Astrocyte (in vitro differentiated cells and primary cell): ENCODE data around the gene ALDH1A3. TPM values are rescaled to one million over a fixed set of nuclear protein-coding genes. Genes with fewer than 3 reads are reported as not detected.

ENCODE experiments used
- DNase-seq: peaks from one replicate; pipeline ENCODE4 v3.0.0-alpha.2; 2010; ENCODE audit warnings: low read depth
- FAIRE-seq: peaks from 2 replicates; lab custom pipeline; 2011; peaks lifted over from hg19 to GRCh38; lab: Jason Lieb, UNC
- H2AFZ ChIP-seq: 2 replicates; pipeline ENCODE4 v1.6.0; 2012; ENCODE audit warnings: low read depth, low read length, inconsistent platforms
- H3K27ac ChIP-seq: 2 replicates; pipeline ENCODE4 v1.5.1; 2011; ENCODE audit warnings: low read depth, low read length, inconsistent platforms
- H3K27me3 ChIP-seq: 2 replicates; pipeline ENCODE4 v1.6.0; 2011; ENCODE audit warnings: low read length, inconsistent platforms; ENCODE audit not compliant: insufficient read depth
- H3K36me3 ChIP-seq: 2 replicates; pipeline ENCODE4 v1.5.1; 2011; ENCODE audit warnings: low read length, inconsistent platforms; ENCODE audit not compliant: insufficient read depth
- H3K4me1 ChIP-seq: 2 replicates; pipeline ENCODE4 v1.5.1; 2011; ENCODE audit warnings: low read length, inconsistent platforms; ENCODE audit not compliant: insufficient read depth
- H3K4me2 ChIP-seq: 2 replicates; pipeline ENCODE4 v1.6.0; 2012; ENCODE audit warnings: low read length, inconsistent platforms
- H3K4me3 ChIP-seq: 2 replicates; pipeline ENCODE4 v1.5.1; 2011; ENCODE audit warnings: low read depth, mild to moderate bottlenecking, low read length, inconsistent platforms; ENCODE audit not compliant: insufficient read depth
- H3K79me2 ChIP-seq: 2 replicates; pipeline ENCODE4 v1.6.0; 2012; ENCODE audit warnings: mild to moderate bottlenecking, low read length, inconsistent platforms; ENCODE audit not compliant: insufficient read depth
- H3K9ac ChIP-seq: 2 replicates; pipeline ENCODE4 v1.6.0; 2012; ENCODE audit warnings: mild to moderate bottlenecking, low read length, inconsistent platforms
- H3K9me3 ChIP-seq: 2 replicates; pipeline ENCODE4 v1.5.1; 2012; ENCODE audit warnings: low read depth, mild to moderate bottlenecking, low read length, inconsistent platforms; ENCODE audit not compliant: insufficient read depth
- H4K20me1 ChIP-seq: 2 replicates; pipeline ENCODE4 v1.6.0; 2012; ENCODE audit warnings: low read length, inconsistent platforms; ENCODE audit not compliant: insufficient read depth
- H3K27ac Mint-ChIP-seq: one replicate; pipeline ENCODE4 v1.8.0; 2021; ENCODE audit warnings: mild to moderate bottlenecking, mixed read lengths; ENCODE audit not compliant: unreplicated experiment
- H3K27me3 Mint-ChIP-seq: one replicate; pipeline ENCODE4 v1.8.0; 2021; ENCODE audit warnings: low read depth, mixed read lengths; ENCODE audit not compliant: unreplicated experiment
- H3K36me3 Mint-ChIP-seq: one replicate; pipeline ENCODE4 v1.8.0; 2021; ENCODE audit warnings: low read depth, mixed read lengths; ENCODE audit not compliant: unreplicated experiment
- H3K4me1 Mint-ChIP-seq: one replicate; pipeline ENCODE4 v1.8.0; 2021; ENCODE audit warnings: low read depth, mixed read lengths; ENCODE audit not compliant: unreplicated experiment
- H3K4me3 Mint-ChIP-seq: one replicate; pipeline ENCODE4 v1.8.0; 2021; ENCODE audit warnings: mild to moderate bottlenecking, moderate library complexity, mixed read lengths; ENCODE audit not compliant: unreplicated experiment
- H3K9me3 Mint-ChIP-seq: one replicate; pipeline ENCODE4 v1.8.0; 2021; ENCODE audit warnings: mild to moderate bottlenecking, mixed read lengths; ENCODE audit not compliant: unreplicated experiment
- EZH2 ChIP-seq: IDR thresholded peaks from 2 replicates; pipeline ENCODE4 v1.6.1; 2012; ENCODE audit warnings: mild to moderate bottlenecking, low read length, inconsistent platforms; ENCODE audit not compliant: insufficient read depth
- total RNA-seq: library from RNA; stranded (reverse); gene quantifications from 2 replicates; pipeline ENCODE4 v1.2.1, GENCODE V29; 2021
- TF ChIP-seq, protein P1 (sequence below): IDR thresholded peaks from 2 replicates; pipeline ENCODE4 v1.5.1; 2011; ENCODE audit warnings: low read depth, mild to moderate bottlenecking, inconsistent platforms, low read length, moderate library complexity; ENCODE audit not compliant: insufficient read depth

ALDH1A3 gene
- total RNA-seq, 1 donor from 2014 or later: 0.95 TPM

- Mint-ChIP-seq H3K36me3 (no peaks in the 10 kb centered on the region), H3K4me1 (no peaks in the 10 kb centered on the region), H3K4me3 (no peak overlapping the region), H3K27ac (no peak overlapping the region), H3K27me3 (peaks cover 18% of the 10 kb centered on the region), H3K9me3 (peaks cover 5% of the 10 kb centered on the region)
- no peak overlapping the region for H3K4me3 ChIP-seq
- FAIRE-seq (no peak), DNase-seq (no peak)
- no peak overlapping the region for H3K27ac ChIP-seq
- H3K4me2 ChIP-seq: no peak overlapping the region
- no peaks in the 10 kb centered on the region for H3K4me1 ChIP-seq
- TF ChIP-seq, protein P1, sequence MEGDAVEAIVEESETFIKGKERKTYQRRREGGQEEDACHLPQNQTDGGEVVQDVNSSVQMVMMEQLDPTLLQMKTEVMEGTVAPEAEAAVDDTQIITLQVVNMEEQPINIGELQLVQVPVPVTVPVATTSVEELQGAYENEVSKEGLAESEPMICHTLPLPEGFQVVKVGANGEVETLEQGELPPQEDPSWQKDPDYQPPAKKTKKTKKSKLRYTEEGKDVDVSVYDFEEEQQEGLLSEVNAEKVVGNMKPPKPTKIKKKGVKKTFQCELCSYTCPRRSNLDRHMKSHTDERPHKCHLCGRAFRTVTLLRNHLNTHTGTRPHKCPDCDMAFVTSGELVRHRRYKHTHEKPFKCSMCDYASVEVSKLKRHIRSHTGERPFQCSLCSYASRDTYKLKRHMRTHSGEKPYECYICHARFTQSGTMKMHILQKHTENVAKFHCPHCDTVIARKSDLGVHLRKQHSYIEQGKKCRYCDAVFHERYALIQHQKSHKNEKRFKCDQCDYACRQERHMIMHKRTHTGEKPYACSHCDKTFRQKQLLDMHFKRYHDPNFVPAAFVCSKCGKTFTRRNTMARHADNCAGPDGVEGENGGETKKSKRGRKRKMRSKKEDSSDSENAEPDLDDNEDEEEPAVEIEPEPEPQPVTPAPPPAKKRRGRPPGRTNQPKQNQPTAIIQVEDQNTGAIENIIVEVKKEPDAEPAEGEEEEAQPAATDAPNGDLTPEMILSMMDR: no peak
- TF ChIP-seq EZH2: no peak
- H3K9ac ChIP-seq: no peak overlapping the region
- H3K36me3 ChIP-seq: no peaks in the 10 kb centered on the region
- H3K27me3 ChIP-seq: no peaks in the 10 kb centered on the region
- H3K79me2 ChIP-seq: no peaks in the 10 kb centered on the region
- H3K9me3 ChIP-seq: no peaks in the 10 kb centered on the region
- H4K20me1 ChIP-seq: no peaks in the 10 kb centered on the region
- H2AFZ ChIP-seq: no peak overlapping the region
Observed at GRCh38 chr15:100911086-100911485, 31.5 kb downstream of the ALDH1A3 start.

- Histone ChIP-seq H3K4me1 (peaks cover 7% of the 10 kb centered on the region), H3K79me2 (no peaks in the 10 kb centered on the region), H4K20me1 (no peaks in the 10 kb centered on the region), H3K36me3 (no peaks in the 10 kb centered on the region), H2AFZ (no peak overlapping the region), H3K27ac (no peak overlapping the region), H3K9ac (no peak overlapping the region), H3K9me3 (no peaks in the 10 kb centered on the region), H3K4me3 (no peak overlapping the region), H3K4me2 (no peak overlapping the region), H3K27me3 (peaks cover 5% of the 10 kb centered on the region)
- TF ChIP-seq EZH2: no peak
- TF ChIP-seq, protein P1: no peak
- Mint-ChIP-seq H3K27me3 (peaks cover 36% of the 10 kb centered on the region), H3K4me3 (no peak overlapping the region), H3K36me3 (no peaks in the 10 kb centered on the region), H3K9me3 (peaks cover 5% of the 10 kb centered on the region), H3K4me1 (no peaks in the 10 kb centered on the region), H3K27ac (no peak overlapping the region)
- FAIRE-seq (no peak), DNase-seq (no peak)
Observed at GRCh38 chr15:100913961-100914360, 34.3 kb downstream of the ALDH1A3 start.

- no peaks in the 10 kb centered on the region for H4K20me1 ChIP-seq
- no peak overlapping the region for H3K27ac ChIP-seq
- H3K9me3 Mint-ChIP-seq: peaks cover 5% of the 10 kb centered on the region
- H3K36me3 Mint-ChIP-seq: no peaks in the 10 kb centered on the region
- no peak overlapping the region for H3K27ac Mint-ChIP-seq
- no peak overlapping the region for H3K9ac ChIP-seq
- DNase-seq: no peak
- H3K4me1 ChIP-seq: peaks cover 7% of the 10 kb centered on the region
- no peak for TF ChIP-seq EZH2
- TF ChIP-seq, protein P1: no peak
- no peak overlapping the region for H3K4me3 Mint-ChIP-seq
- no peaks in the 10 kb centered on the region for H3K79me2 ChIP-seq
- peaks cover 9% of the 10 kb centered on the region for H3K27me3 ChIP-seq
- H3K4me2 ChIP-seq: no peak overlapping the region
- H3K9me3 ChIP-seq: no peaks in the 10 kb centered on the region
- no peaks in the 10 kb centered on the region for H3K4me1 Mint-ChIP-seq
- H3K36me3 ChIP-seq: no peaks in the 10 kb centered on the region
- peaks cover 37% of the 10 kb centered on the region for H3K27me3 Mint-ChIP-seq
- no peak overlapping the region for H2AFZ ChIP-seq
- no peak for FAIRE-seq
- H3K4me3 ChIP-seq: no peak overlapping the region
Observed at GRCh38 chr15:100914876-100915275, 35.2 kb downstream of the ALDH1A3 start.
